ENCODE results near the gene NPPC.

- TF ChIP-seq POLR2A (IDR thresholded peaks at IDR 0.05; ENCODE audit: low read length) = no peak
- no peak for TF ChIP-seq GATA1 (IDR thresholded peaks at IDR 0.05; ENCODE audit: low read depth, low read length)
Measured at GRCh38 chr2:231914077-231914690, 12.0 kb downstream of the NPPC start.

Data from erythroblast (primary cell).